CD4-positive, CD25-positive, alpha-beta regulatory T cell (primary cell): ENCODE results near the gene TMEM178B. TPM values are rescaled to one million over a fixed set of nuclear protein-coding genes. Genes with fewer than 3 reads are reported as not detected.
"Not testable (repeated sequence)": the region's sequence is repeated elsewhere in the genome, so short reads cannot be mapped to it uniquely, and the experiment has no call there.

Experiments used
- ATAC-seq, 2 donors: fragments of 150-1000 bp; cut with Tn5 transposase; one replicate each; pipeline ENCODE4 v1.10.0; 2021; ENCODE audit warnings: low read depth in 2 of 2, moderate number of reproducible peaks in 2 of 2, moderate library complexity in 1 of 2
- DNase-seq, 3 donors: peaks; one replicate each; pipeline versions ENCODE4 v3.0.0 to v3.0.0-alpha.2; 2012 to 2022; ENCODE audit warnings: mixed read lengths in 1 of 3
- H3K27ac ChIP-seq: one replicate; pipeline ENCODE4 v1.7.0; 2013; ENCODE audit warnings: mild to moderate bottlenecking, low read length; ENCODE audit not compliant: insufficient read depth, poor library complexity, severe bottlenecking
- H3K27me3 ChIP-seq: one replicate; pipeline ENCODE4 v1.7.0; 2013; ENCODE audit warnings: low read length; ENCODE audit not compliant: control insufficient read depth, insufficient read depth
- H3K36me3 ChIP-seq: one replicate; pipeline ENCODE4 v1.7.0; 2013; ENCODE audit warnings: mild to moderate bottlenecking, low read length, moderate library complexity; ENCODE audit not compliant: control insufficient read depth, insufficient read depth
- H3K4me1 ChIP-seq: 2 replicates; pipeline ENCODE4 v1.7.0; 2013; ENCODE audit warnings: mild to moderate bottlenecking, low read length; ENCODE audit not compliant: insufficient read depth, control insufficient read depth, poor library complexity, severe bottlenecking
- H3K4me3 ChIP-seq: one replicate; pipeline ENCODE4 v1.7.0; 2013; ENCODE audit warnings: low read depth, mild to moderate bottlenecking, low read length, moderate library complexity
- H3K9me3 ChIP-seq, 2 experiments: 1 replicate in 1 of 2; 2 replicates in 1 of 2; pipeline ENCODE4 v1.7.0; 2013; ENCODE audit warnings: low read length in 2 of 2, mild to moderate bottlenecking in 1 of 2, moderate library complexity in 1 of 2; ENCODE audit not compliant: control insufficient read depth in 2 of 2
- H3K27ac Mint-ChIP-seq, 3 donors: one replicate each; pipeline ENCODE4 v1.8.0; 2020 to 2022; ENCODE audit warnings: mild to moderate bottlenecking in 3 of 3, mixed read lengths in 3 of 3, moderate library complexity in 2 of 3
- H3K27me3 Mint-ChIP-seq: one replicate; pipeline ENCODE4 v1.8.0; 2022; ENCODE audit warnings: mild to moderate bottlenecking, mixed read lengths
- H3K36me3 Mint-ChIP-seq: one replicate; pipeline ENCODE4 v1.8.0; 2020; ENCODE audit warnings: mixed read lengths
- H3K4me1 Mint-ChIP-seq, 4 donors: one replicate each; pipeline ENCODE4 v1.8.0; 2020 to 2022; ENCODE audit warnings: mixed read lengths in 4 of 4, mild to moderate bottlenecking in 1 of 4
- H3K4me3 Mint-ChIP-seq, 4 donors: one replicate each; pipeline ENCODE4 v1.8.0; 2020 to 2022; ENCODE audit warnings: mild to moderate bottlenecking in 4 of 4, mixed read lengths in 4 of 4, moderate library complexity in 3 of 4
- H3K9me3 Mint-ChIP-seq, 7 donors: one replicate each; pipeline ENCODE4 v1.8.0; 2020 to 2022; ENCODE audit warnings: mixed read lengths in 7 of 7, mild to moderate bottlenecking in 3 of 7, moderate library complexity in 2 of 7
- polyA plus RNA-seq, 4 donors: library from polyadenylated mRNA; unstranded; fragments of 300-500 nt; fragmentation: Illumina TruSeq; gene quantifications; one replicate each; pipeline ENCODE4 v1.2.3, GENCODE V29; 2021
- total RNA-seq: library from RNA; stranded (reverse); gene quantifications from one replicate; pipeline ENCODE4 v1.2.3, GENCODE V29; 2022

Gene TMEM178B
- total and polyA plus RNA-seq, 5 donors from 2014 or later = 0.10 TPM; not detected in 4

- no peak overlapping the region for H3K27ac Mint-ChIP-seq
- no peak for DNase-seq
- no peak overlapping the region for H3K4me3 Mint-ChIP-seq
- no peak for ATAC-seq
- H3K27ac ChIP-seq = no peak overlapping the region
- H3K9me3 ChIP-seq = no peaks in the 10 kb centered on the region
- H3K4me1 Mint-ChIP-seq = peaks cover 0 to 19% (median 8%) of the 10 kb centered on the region in 4 donors
- peaks cover 26% of the 10 kb centered on the region for H3K27me3 Mint-ChIP-seq
- no peaks in the 10 kb centered on the region for H3K9me3 Mint-ChIP-seq
- H3K4me1 ChIP-seq = peaks cover 23% of the 10 kb centered on the region
- no peaks in the 10 kb centered on the region for H3K36me3 Mint-ChIP-seq
- H3K27me3 ChIP-seq = peaks cover 39% of the 10 kb centered on the region
- no peak overlapping the region for H3K4me3 ChIP-seq
- no peaks in the 10 kb centered on the region for H3K36me3 ChIP-seq
These were observed 2.5 kb downstream of the TMEM178B start for GRCh38 chr7:141076377-141076776.

- ATAC-seq (no peak), DNase-seq (no peak)
- Histone ChIP-seq H3K4me1 (no peaks in the 10 kb centered on the region), H3K4me3 (no peak overlapping the region), H3K36me3 (no peaks in the 10 kb centered on the region), H3K27ac (no peak overlapping the region), H3K9me3 (no peaks in the 10 kb centered on the region), H3K27me3 (peaks cover 38% of the 10 kb centered on the region)
- Mint-ChIP-seq H3K4me1 (peaks cover 0 to 7% (median 2%) of the 10 kb centered on the region in 4 donors), H3K27ac (no peak overlapping the region), H3K36me3 (no peaks in the 10 kb centered on the region), H3K9me3 (no peaks in the 10 kb centered on the region), H3K27me3 (peaks cover 18% of the 10 kb centered on the region), H3K4me3 (no peak overlapping the region)
These were observed 5.4 kb downstream of the TMEM178B start for GRCh38 chr7:141079219-141079618.

- H3K9me3 ChIP-seq, H3K27ac ChIP-seq, H3K9me3 Mint-ChIP-seq, H3K36me3 ChIP-seq, H3K36me3 Mint-ChIP-seq, H3K4me3 Mint-ChIP-seq, H3K27ac Mint-ChIP-seq, H3K4me1 ChIP-seq, H3K27me3 ChIP-seq, H3K4me3 ChIP-seq, ATAC-seq, H3K4me1 Mint-ChIP-seq, DNase-seq: not testable (repeated sequence)
- H3K27me3 Mint-ChIP-seq = peaks cover 12% of the 10 kb centered on the region
These were observed 15.6 kb downstream of the TMEM178B start for GRCh38 chr7:141089490-141089889.

GRCh38 chr7:141094336-141095070 lies 20.6 kb downstream of the TMEM178B start:
- Mint-ChIP-seq H3K27me3 (no peaks in the 10 kb centered on the region), H3K4me3 (no peak overlapping the region), H3K4me1 (no peaks in the 10 kb centered on the region), H3K36me3 (no peaks in the 10 kb centered on the region), H3K27ac (no peak overlapping the region), H3K9me3 (peaks cover 0 to 3% (median 0%) of the 10 kb centered on the region in 7 donors)
- no peak overlapping the region for H3K27ac ChIP-seq
- H3K9me3 ChIP-seq = no peaks in the 10 kb centered on the region
- DNase-seq = no peak
- ATAC-seq = no peak
- no peaks in the 10 kb centered on the region for H3K4me1 ChIP-seq
- no peaks in the 10 kb centered on the region for H3K36me3 ChIP-seq
- H3K4me3 ChIP-seq = no peak overlapping the region
- H3K27me3 ChIP-seq = peaks cover 1% of the 10 kb centered on the region

- H3K36me3 ChIP-seq = no peaks in the 10 kb centered on the region
- Mint-ChIP-seq H3K4me3 (no peak overlapping the region), H3K27ac (no peak overlapping the region), H3K9me3 (no peaks in the 10 kb centered on the region), H3K27me3 (no peaks in the 10 kb centered on the region), H3K36me3 (no peaks in the 10 kb centered on the region), H3K4me1 (no peaks in the 10 kb centered on the region)
- no peak for ATAC-seq
- no peaks in the 10 kb centered on the region for H3K9me3 ChIP-seq
- H3K4me3 ChIP-seq = no peak overlapping the region
- H3K27me3 ChIP-seq = peaks cover 1% of the 10 kb centered on the region
- peak in 1 of 3 donors; percentile 11 for DNase-seq
- no peaks in the 10 kb centered on the region for H3K4me1 ChIP-seq
- H3K27ac ChIP-seq = no peak overlapping the region
These were observed 23.6 kb downstream of the TMEM178B start for GRCh38 chr7:141097430-141097829.

- no peak overlapping the region for H3K27ac ChIP-seq
- no peak overlapping the region for H3K4me3 ChIP-seq
- Mint-ChIP-seq H3K4me1 (no peaks in the 10 kb centered on the region), H3K9me3 (no peaks in the 10 kb centered on the region), H3K36me3 (no peaks in the 10 kb centered on the region), H3K27ac (no peak overlapping the region), H3K27me3 (peaks cover 11% of the 10 kb centered on the region), H3K4me3 (no peak overlapping the region)
- H3K27me3 ChIP-seq = no peaks in the 10 kb centered on the region
- no peak for ATAC-seq
- H3K9me3 ChIP-seq = no peaks in the 10 kb centered on the region
- H3K36me3 ChIP-seq = no peaks in the 10 kb centered on the region
- DNase-seq = no peak
- H3K4me1 ChIP-seq = no peaks in the 10 kb centered on the region
These were observed 28.6 kb downstream of the TMEM178B start for GRCh38 chr7:141102436-141102835.

GRCh38 chr7:141103847-141104429 lies 30.1 kb downstream of the TMEM178B start:
- H3K4me1 ChIP-seq = no peaks in the 10 kb centered on the region
- Mint-ChIP-seq H3K4me3 (no peak overlapping the region), H3K4me1 (no peaks in the 10 kb centered on the region), H3K36me3 (no peaks in the 10 kb centered on the region), H3K9me3 (no peaks in the 10 kb centered on the region), H3K27me3 (peaks cover 11% of the 10 kb centered on the region), H3K27ac (no peak overlapping the region)
- DNase-seq (no peak), ATAC-seq (no peak)
- H3K27me3 ChIP-seq = no peaks in the 10 kb centered on the region
- H3K9me3 ChIP-seq = no peaks in the 10 kb centered on the region
- no peak overlapping the region for H3K27ac ChIP-seq
- H3K36me3 ChIP-seq = no peaks in the 10 kb centered on the region
- no peak overlapping the region for H3K4me3 ChIP-seq

GRCh38 chr7:141113131-141113530 lies 39.3 kb downstream of the TMEM178B start:
- no peak overlapping the region for H3K4me3 ChIP-seq
- no peak overlapping the region for H3K27ac ChIP-seq
- H3K36me3 ChIP-seq = no peaks in the 10 kb centered on the region
- H3K27me3 ChIP-seq = no peaks in the 10 kb centered on the region
- Mint-ChIP-seq H3K9me3 (peaks cover 0 to 6% (median 0%) of the 10 kb centered on the region in 7 donors), H3K4me3 (no peak overlapping the region), H3K27me3 (peaks cover 6% of the 10 kb centered on the region), H3K27ac (no peak overlapping the region), H3K4me1 (no peaks in the 10 kb centered on the region), H3K36me3 (no peaks in the 10 kb centered on the region)
- DNase-seq (no peak), ATAC-seq (no peak)
- H3K4me1 ChIP-seq = no peaks in the 10 kb centered on the region
- H3K9me3 ChIP-seq = no peaks in the 10 kb centered on the region
